HK-2 (cell line): ENCODE measurements around the gene SRPX2.
"Not testable (repeated sequence)": the region's sequence is repeated elsewhere in the genome, so short reads cannot be mapped to it uniquely, and the experiment has no call there.

Source experiments
- DNase-seq: peaks from one replicate; pipeline ENCODE4 v3.0.0-alpha.2; 2018; ENCODE audit not compliant: unreplicated experiment

Gene SRPX2

DNA sequence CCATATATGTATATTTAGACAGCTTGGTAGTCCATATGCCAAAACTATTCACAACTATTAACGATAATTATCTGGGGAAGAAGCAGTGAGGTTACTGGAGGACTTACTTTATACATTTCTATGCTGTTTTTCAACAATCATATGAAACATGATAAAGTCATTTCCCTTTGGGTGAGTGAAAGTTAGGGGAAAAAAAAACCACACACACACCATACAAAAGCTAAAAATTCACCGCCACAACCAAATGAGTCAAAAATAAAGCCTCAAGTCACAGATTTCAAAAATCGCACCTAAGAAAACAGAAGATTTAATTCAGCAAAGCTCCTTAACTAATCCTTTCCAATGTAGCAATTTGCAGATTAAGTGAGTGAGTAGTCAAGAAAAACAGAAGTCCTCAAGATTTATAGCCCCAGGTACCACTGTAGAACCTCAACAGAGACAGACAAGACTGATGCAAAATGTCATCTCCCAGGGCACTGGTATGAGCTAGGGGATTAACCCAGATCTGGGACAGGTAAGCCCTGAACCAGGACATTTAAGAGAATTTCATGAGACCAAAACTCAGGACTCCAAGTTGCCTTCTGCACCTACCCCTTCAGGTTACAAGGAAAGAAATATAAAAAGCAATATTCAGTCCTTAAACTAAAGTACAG lies 52.8 kb downstream of the SRPX2 start:
- no peak for DNase-seq

DNA sequence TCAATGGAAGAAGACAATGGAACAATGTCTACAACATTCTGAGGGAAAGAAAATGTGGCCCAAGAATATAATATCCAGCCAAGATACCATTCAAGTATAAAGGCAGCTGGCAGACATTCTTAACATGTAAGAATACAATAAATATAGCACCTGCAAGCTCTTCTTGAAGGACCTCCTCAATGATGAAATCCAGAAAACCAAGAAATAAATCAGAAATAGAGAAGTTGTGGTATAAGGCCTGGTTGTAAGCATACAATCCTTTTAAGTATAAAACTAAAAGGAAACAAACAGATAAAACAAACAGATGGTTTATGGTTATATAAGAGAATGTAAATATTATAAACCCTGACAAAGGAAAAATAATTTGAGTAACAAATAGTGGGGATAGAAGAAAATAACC lies 54.6 kb downstream of the SRPX2 start:
- no peak for DNase-seq

- no peak for DNase-seq
Observed at GRCh38 chrX:100700809-100701208, 56.8 kb downstream of the SRPX2 start.

DNA sequence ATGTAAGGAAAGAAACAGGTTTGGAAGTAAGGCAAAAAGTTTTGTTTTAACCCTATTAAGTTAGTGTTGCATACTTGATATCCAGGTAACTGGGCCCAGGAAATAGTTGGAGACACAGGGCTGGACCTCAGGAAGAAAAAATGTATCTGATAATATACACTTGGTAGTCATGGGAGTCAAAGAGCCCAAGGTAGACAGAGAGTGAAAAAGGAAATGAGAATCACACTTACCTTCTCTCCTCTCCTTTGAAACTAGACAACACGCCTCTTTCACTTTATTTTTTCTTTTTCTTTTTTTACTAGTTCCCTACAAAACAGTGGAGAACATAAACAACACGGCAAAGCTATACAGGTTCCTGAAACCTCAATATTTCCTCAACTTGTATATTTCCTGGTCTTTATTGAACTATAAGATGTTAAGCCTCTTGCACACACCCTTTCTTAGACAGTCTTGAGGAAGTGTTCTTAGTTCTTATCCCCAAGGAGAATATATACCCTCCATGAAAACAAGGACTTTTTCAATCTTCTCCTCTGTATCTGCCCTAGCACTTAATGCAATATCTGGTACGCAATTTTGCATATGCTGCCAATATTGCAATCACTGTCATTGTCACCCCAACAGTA lies 60.7 kb downstream of the SRPX2 start:
- no peak for DNase-seq

GRCh38 chrX:100710816-100711215 lies 66.8 kb downstream of the SRPX2 start:
- DNase-seq: no peak

DNA sequence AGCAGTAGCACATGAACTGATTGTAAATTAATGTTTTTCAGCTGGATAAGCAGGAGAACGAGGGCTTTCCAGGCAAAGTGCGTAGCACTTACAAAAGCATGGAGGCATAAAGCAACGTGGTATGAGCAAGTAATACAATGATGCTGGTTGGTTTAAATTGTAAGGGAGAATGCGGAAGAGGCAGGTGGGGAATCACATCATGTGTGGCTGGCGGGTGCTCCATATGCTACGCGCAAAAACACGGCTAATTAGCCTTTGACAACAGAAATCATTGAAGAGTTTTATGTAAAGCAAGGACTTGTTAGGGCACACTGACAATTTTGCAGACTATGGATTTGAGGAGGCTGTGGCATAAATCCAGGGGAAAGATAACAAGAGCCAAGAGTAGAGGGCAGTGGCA lies 73.4 kb downstream of the SRPX2 start:
- no peak for DNase-seq

DNA sequence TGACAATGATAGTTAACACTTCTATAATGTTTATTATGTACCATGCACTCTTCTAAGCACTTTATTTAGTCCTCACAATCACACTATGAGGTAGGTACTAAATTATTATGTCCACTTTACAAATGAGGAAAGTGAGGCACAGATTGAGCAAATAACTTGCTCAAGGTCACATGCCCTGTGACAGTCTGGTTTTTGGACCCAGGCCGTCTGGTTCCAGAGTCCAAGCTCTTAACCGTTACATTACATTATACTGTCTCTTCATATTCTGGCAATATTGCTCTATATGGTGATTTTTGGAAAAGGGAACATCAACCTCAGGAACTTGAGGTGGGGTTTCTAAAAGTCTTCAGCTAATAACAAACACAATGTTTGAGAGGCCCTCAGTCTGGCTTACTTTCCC lies 75.1 kb downstream of the SRPX2 start:
- DNase-seq: no peak

- DNase-seq: no peak
Observed at GRCh38 chrX:100720301-100720700, 76.3 kb downstream of the SRPX2 start.

DNA sequence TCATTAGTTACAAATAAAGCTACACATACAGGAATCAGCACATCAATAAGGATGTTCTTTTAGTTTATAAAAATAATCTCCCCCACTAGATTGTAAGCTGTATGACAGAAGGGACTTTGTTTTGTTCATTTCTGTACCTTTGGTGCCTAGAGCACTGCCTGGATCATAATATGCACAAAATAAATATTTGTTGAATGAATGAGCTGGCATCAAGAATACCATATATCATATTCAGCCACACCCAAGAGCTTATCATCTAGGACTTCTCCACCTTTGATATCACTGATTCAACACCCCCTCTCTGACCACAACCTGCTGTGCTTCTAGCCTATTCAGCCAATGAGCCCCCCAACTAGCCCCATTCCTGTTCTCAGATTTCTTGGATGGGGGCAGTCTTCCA lies 77.3 kb downstream of the SRPX2 start:
- no peak for DNase-seq

GRCh38 chrX:100724006-100724405 lies 80.0 kb downstream of the SRPX2 start:
- DNase-seq: not testable (repeated sequence)
